ENCODE measurements around the gene SLC1A7.

GRCh38 chr1:53069265-53069662 is 73.2 kb downstream of the SLC1A7 start:
- TF ChIP-seq CTCF (optimal IDR thresholded peaks at IDR 0.05 in 1 of 3, IDR thresholded peaks at IDR 0.05 in 1 of 3, conservative IDR thresholded peaks at IDR 0.05 in 1 of 3; ENCODE audit: extremely low read depth in 1 of 3, insufficient read depth in 2 of 3, low read length in 3 of 3) = no peak
- TF ChIP-seq EZH2 (IDR thresholded peaks at IDR 0.05; ENCODE audit: low read length) = no peak

Data from keratinocyte (primary cell).